Astrocyte of the cerebellum (primary cell): Measurements from ENCODE around the gene CSF1.
A peak's percentile ranks its signal among the peaks of the same experiment; 100 is the strongest.

Experiments used
- DNase-seq: peaks from one replicate; pipeline ENCODE4 v3.0.0-alpha.2; 2011; ENCODE audit warnings: low read depth
- H3K4me3 ChIP-seq: 2 replicates; pipeline ENCODE4 v1.5.1; 2011; ENCODE audit warnings: mild to moderate bottlenecking, low read depth, low read length, moderate library complexity
- in situ Hi-C: cut with HindIII; loops from 2 replicates; pipeline ENCODE4 v1.10.0; 2017; ENCODE audit warnings: low sequenced_read_pairs
- TF ChIP-seq, protein P1 (sequence below): IDR thresholded peaks from 2 replicates; pipeline ENCODE4 v1.5.1; 2012; ENCODE audit warnings: low read length, low read depth, moderate library complexity, mild to moderate bottlenecking; ENCODE audit errors: missing control alignments

The CSF1 gene

DNA sequence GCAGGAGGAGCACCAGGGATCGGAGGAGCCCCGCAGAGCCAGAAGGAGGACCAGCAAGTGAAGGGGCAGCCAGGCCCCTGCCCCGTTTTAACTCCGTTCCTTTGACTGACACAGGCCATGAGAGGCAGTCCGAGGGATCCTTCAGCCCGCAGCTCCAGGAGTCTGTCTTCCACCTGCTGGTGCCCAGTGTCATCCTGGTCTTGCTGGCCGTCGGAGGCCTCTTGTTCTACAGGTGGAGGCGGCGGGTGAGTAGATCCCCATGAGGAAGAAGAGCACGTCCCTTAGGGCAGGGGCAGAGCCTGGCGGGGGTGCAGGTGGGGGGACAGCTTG lies 13.3 kb downstream of the CSF1 start:
- TF ChIP-seq, protein P1, sequence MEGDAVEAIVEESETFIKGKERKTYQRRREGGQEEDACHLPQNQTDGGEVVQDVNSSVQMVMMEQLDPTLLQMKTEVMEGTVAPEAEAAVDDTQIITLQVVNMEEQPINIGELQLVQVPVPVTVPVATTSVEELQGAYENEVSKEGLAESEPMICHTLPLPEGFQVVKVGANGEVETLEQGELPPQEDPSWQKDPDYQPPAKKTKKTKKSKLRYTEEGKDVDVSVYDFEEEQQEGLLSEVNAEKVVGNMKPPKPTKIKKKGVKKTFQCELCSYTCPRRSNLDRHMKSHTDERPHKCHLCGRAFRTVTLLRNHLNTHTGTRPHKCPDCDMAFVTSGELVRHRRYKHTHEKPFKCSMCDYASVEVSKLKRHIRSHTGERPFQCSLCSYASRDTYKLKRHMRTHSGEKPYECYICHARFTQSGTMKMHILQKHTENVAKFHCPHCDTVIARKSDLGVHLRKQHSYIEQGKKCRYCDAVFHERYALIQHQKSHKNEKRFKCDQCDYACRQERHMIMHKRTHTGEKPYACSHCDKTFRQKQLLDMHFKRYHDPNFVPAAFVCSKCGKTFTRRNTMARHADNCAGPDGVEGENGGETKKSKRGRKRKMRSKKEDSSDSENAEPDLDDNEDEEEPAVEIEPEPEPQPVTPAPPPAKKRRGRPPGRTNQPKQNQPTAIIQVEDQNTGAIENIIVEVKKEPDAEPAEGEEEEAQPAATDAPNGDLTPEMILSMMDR = no peak
- H3K4me3 ChIP-seq = no peak overlapping the region
- in situ Hi-C loops = loop anchor here (25.0 kb wide), 1 partner anchor 137 kb away; no protein-coding TSS in a partner anchor
- no peak for DNase-seq

GRCh38 chr1:109924316-109924715 lies 13.7 kb downstream of the CSF1 start:
- TF ChIP-seq, protein P1 = no peak
- in situ Hi-C loops = loop anchor here (25.0 kb wide), 1 partner anchor 137 kb away; no protein-coding TSS in a partner anchor
- no peak overlapping the region for H3K4me3 ChIP-seq
- DNase-seq = no peak

DNA sequence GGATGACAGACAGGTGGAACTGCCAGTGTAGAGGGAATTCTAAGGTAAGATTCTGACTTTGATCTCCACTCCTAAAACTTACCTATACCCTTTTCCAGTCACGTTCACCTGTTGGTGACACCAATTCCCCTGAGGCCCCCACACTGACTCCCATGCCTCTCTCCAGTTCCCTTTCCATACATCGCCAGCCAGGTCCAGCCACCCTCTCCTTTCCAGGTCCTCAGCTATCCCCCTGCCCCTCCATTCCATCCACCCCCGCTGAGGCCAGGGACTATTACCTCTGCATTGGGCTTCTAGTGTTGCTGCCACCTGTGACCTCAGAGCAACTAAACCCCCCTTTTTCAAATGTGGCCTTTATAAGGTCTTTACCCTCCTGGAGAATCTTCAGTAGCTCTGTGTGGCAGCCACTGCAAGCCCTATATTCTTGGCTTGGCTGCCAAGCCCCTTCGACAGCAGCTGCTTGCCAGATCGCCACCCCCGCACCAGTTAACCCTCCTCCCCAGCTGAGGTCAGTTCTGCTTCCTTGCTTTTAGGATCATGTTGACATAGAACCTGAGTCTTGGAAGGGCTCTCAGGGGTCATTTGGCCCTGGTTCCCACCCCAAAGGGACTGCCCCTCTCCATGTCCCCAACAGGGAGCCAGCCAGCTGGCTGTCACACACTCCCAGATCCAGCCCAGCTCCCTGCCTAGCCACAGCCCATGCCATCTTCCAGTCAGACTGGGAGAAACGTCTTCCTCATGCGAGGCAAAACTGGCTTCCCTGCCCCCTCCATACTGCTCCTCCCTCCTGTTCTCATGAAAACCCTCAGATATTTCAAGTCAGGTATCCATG lies 14.7 kb downstream of the CSF1 start:
- in situ Hi-C loops = no loop called here
- TF ChIP-seq, protein P1 = no peak
- H3K4me3 ChIP-seq = no peak overlapping the region
- no peak for DNase-seq

DNA sequence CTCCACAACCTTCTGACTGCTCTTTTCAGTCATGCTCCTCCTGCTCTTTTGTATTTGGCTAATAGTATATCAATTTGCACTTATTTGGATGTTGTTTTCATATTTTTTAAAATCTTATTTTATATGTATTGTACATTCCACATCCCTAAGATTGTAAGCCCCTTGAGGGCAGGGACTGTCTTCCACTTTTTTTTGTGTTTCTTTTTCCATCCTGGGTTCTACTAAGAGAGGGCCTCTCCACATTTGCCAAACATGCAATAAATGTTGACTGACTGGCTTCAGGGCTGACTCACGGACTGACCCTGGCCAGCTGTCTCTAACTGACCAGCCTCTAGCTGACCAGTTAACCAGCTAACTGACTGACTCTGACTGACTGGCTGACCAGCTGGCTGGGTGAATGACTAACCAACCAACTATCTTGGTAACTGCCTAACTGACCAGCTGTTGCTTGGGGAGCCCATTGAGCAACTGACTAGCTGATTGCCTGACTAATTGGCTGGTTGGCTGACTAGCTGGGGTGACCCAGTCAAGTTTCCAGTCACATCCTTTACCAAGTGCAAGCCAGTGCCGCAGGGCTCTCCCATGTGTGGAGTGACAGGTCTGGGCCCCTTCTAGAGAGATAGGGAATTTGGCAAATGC lies 16.1 kb downstream of the CSF1 start:
- no peak overlapping the region for H3K4me3 ChIP-seq
- in situ Hi-C loops = no loop called here
- TF ChIP-seq, protein P1 = no peak
- DNase-seq = no peak

DNA sequence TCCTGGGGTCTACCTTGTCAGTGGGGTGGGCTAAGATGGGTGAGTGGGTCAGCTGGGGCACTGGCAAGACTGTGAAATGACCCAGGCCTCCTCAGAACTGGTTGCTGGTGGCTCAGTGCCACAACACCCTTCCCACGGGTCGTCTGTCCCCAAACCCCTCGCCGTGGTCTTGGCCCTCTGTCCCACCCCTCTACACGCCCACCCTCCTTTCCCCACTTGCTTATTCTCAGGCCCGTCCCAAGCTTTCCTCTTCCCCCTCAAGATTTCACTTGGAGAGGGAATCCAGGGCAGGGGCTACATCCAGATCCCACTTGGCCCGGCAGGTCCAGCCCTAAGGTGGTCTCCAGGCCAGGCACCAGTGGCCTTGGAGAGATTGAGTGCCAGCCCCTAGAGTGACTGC lies 16.7 kb downstream of the CSF1 start:
- H3K4me3 ChIP-seq = no peak overlapping the region
- DNase-seq = no peak
- in situ Hi-C loops = no loop called here
- TF ChIP-seq, protein P1 = no peak

DNA sequence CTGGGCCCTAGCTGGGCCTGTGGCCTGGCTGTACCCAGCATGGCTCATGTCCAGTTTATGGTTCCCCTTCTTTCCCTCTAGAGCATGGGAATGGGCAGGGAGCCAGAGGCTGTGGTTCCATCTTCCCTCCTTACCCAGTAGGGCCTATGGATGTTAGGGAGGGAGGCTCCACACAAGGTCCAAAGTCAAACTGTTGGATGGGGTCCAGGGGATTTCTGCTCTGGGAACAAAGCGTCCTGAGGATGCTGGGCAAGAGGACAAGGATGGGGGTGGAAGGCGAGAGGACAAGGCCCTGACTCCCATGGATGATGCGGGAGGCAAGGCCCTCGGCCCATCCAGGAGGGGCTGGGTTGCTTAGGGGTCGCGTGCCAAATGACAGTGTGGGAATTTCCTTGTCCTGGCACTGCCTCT lies 17.3 kb downstream of the CSF1 start:
- H3K4me3 ChIP-seq = no peak overlapping the region
- DNase-seq = peak; percentile 78
- TF ChIP-seq, protein P1 = no peak
- in situ Hi-C loops = no loop called here
